GM18909 (cell line): ENCODE measurements around the gene WDSUB1.
A peak's percentile ranks its signal among the peaks of the same experiment; 100 is the strongest.

Experiments used
- ATAC-seq: cut with Tn5 transposase; IDR thresholded peaks from one replicate; pipeline ENCODE4 v1.9.1; 2021; ENCODE audit warnings: mild to moderate bottlenecking; ENCODE audit not compliant: unreplicated experiment, poor library complexity

WDSUB1 gene

GRCh38 chr2:159270744-159271379, 15.6 kb downstream of the WDSUB1 start:
- ATAC-seq: no peak

- ATAC-seq: no peak
Observed at GRCh38 chr2:159267921-159268320, 18.6 kb downstream of the WDSUB1 start.

GRCh38 chr2:159266554-159266953, 19.9 kb downstream of the WDSUB1 start:
- no peak for ATAC-seq

DNA sequence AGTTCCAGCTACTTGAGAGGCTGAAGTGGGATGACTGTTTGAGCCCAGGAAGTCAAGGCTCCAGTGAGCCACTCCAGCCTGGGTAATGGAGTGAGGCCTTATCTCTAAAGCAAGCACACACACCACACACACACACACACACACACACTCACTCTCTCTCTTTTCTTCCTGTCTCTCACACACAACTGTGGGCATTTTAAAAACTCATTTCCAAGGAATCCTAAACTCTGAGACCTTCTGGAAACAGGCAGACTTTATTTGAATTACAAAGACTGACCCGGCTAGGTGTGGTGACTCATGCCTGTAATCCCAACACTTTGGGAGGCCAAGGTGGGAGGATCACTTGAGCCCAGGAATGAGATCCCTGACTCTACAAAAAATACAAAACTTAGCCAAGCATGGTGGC, 21.3 kb downstream of the WDSUB1 start:
- ATAC-seq: no peak

- ATAC-seq: no peak
Observed at GRCh38 chr2:159262904-159263303, 23.6 kb downstream of the WDSUB1 start.

DNA sequence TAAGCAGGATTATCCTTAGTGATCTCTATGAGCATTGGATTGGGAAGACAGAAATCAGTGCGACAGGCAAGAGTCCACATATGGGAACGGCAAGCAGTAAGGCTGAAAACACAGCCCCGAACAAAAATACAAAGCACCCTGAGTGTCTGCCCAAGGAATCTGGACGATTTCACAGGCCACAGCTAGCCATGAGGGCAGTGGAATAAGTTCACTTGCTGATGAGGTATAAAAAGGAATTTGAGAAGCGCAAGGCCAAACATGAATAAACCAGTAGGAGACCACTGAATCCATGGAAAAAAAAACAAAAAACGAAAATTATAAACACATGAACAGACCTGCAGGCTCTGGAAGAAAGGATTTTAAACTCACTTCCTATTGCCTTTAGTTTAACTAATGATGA, 24.3 kb downstream of the WDSUB1 start:
- ATAC-seq: no peak

GRCh38 chr2:159256159-159256558, 30.3 kb downstream of the WDSUB1 start:
- no peak for ATAC-seq

- no peak for ATAC-seq
Observed at GRCh38 chr2:159252905-159253304, 33.6 kb downstream of the WDSUB1 start.

GRCh38 chr2:159251296-159252173, 35.0 kb downstream of the WDSUB1 start:
- ATAC-seq: no peak

GRCh38 chr2:159249990-159250715, 36.4 kb downstream of the WDSUB1 start:
- peak; percentile 86 for ATAC-seq

DNA sequence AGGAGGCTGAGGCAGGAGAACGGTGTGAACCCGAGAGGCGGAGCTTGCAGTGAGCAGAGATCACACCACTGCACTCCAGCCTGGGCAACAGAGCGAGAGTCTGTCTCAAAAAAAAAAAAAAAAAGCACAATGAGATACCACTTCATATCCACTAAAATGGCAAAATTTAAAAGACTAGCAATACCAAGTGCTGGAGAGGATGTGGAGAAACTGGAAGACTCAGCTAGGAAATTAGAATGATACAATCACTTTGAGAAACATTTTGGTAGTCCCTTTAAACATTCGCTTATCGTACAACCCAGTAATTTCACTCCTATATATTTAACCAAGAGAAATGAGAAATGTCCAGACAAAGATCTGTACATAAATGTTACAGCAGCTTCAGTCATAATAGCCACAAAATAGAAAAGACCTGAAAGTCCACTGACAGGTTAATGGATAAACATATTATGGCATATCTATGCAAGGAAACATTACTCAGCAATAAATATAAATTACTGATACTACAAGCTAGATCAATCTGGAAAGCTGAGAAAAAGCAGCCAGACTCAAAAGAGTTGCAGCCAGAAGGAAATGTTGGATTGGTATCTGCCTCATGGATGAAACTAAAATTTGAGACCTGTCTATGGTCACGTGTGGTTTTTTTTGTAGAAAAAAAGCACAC, 40.0 kb downstream of the WDSUB1 start:
- ATAC-seq: no peak

- no peak for ATAC-seq
Observed at GRCh38 chr2:159243529-159243928, 43.0 kb downstream of the WDSUB1 start.

GRCh38 chr2:159234868-159235267, 51.6 kb downstream of the WDSUB1 start:
- no peak for ATAC-seq

DNA sequence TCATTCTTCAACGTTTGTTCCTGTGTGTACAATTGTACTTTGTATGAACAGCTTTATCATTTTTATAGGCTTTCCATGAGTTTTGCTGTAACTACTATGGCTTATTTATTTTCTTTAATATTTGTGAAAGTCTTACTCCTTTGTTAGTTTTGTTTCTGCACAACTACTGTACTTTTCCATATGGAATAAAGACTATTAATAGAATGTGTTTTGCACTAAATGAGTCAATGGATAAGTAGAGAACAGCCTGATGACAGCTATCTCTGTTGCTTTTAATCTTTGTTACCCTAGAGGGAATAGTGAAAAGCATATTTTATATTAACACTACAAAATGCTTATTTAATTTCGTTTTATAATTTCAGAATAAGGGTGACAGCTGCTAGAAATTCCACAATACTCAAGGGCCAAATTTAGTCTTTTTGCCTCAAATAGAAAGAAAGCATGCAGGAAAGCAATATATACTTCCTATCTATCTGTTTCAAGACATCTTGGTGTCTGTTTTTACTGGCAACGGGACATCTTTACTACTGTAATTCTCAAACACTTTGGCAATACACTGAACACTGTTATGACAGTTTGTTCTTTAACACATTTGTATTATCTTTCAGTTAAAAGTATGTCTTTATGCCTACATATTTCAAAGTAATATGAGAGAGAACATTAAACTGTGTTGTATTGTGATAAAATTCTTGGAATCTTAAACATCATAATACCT, 53.9 kb downstream of the WDSUB1 start:
- no peak for ATAC-seq

DNA sequence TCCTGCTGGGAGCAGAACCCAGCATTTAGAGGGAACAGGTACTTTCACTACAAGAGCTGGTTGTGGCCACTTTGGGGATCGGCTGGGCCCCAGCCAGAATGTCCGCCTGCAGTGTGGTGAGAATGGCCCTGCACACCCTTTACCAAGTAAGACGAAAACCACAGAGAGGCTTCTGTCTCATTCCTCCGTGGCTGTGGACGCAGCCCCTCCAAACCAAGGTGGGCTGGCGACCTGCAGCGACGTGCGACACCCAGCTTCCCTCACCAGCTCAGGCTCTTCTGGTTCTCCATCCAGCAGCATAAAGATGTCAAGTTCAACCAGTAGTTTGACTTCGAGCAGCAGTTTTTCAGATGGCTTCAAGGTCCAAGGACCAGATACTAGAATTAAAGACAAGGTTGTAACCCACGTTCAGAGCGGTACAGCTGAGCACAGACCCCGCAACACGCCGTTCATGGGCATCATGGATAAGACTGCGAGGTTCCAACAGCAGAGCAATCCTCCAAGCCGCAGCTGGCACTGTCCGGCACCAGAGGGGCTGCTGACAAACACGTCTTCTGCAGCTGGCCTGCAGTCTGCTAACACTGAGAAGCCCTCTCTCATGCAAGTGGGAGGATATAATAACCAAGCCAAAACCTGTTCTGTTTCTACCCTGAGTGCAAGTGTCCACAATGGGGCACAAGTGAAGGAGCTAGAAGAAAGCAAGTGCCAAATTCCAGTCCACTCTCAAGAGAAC, 56.2 kb downstream of the WDSUB1 start:
- ATAC-seq: no peak

- ATAC-seq: no peak
Observed at GRCh38 chr2:159229476-159230144, 56.9 kb downstream of the WDSUB1 start.

- ATAC-seq: no peak
Observed at GRCh38 chr2:159228081-159228581, 58.4 kb downstream of the WDSUB1 start.

DNA sequence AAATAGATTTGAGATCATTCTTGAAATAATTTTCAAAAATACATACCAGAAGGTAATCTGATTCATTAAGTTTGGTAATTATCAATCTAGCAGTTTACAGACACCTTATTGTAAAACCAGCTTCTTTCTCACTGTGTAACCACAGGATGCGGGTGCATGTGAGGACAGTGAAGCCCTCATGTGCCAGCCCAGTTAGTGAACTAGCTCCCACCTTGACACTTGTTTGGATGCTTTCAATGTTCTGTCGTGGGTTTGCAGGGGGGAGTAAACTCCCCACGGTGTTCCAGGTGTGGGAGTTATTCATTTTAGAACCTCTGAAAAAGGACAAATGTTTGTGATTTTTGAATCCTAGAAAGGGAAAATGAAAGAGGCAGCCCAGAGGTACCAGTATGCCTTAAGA, 59.0 kb downstream of the WDSUB1 start:
- no peak for ATAC-seq
